H1 (cell line): ENCODE data around the gene WDR11. TPM values are rescaled to one million over a fixed set of nuclear protein-coding genes. Genes with fewer than 3 reads are reported as not detected.

ENCODE experiments used
- polyA plus RNA-seq, 7 experiments: library from polyadenylated mRNA; depleted of rRNA in 3 of 7; stranded (reverse) in 5 of 7; unstranded in 2 of 7; fragments of >200 nt in 5 of 7; fragments of 200-250 nt in 2 of 7; gene quantifications; 1 replicate in 5 of 7; 2 replicates in 1 of 7; 4 replicates in 1 of 7; pipeline versions ENCODE4 v1.2.1 to v1.2.3, GENCODE V29; 2011 to 2013; ENCODE audit warnings: missing spikeins in 2 of 7, mixed read lengths in 2 of 7
- total RNA-seq: library from RNA; stranded (reverse); fragmentation: NEBNext Ultra II Directional; extraction: Animal tissue kit (Norgen Biotek cat#: 25700); gene quantifications from 2 replicates; pipeline ENCODE4 v1.2.1, GENCODE V29; 2021
- TF ChIP-seq, protein P1 (sequence below): fragments of 300-600 bp; sonication (generic); IDR thresholded peaks from 2 replicates; pipeline ENCODE4 v1.7.1; 2012; ENCODE audit warnings: low read length, moderate library complexity, mild to moderate bottlenecking, inconsistent platforms; ENCODE audit not compliant: insufficient replicate concordance

WDR11 gene
- total and polyA plus RNA-seq, 2 of the 8 experiments (the other 6 are each of a cell fraction or from before 2014, with no cell fraction given) = 39.7 to 41.9 TPM

DNA sequence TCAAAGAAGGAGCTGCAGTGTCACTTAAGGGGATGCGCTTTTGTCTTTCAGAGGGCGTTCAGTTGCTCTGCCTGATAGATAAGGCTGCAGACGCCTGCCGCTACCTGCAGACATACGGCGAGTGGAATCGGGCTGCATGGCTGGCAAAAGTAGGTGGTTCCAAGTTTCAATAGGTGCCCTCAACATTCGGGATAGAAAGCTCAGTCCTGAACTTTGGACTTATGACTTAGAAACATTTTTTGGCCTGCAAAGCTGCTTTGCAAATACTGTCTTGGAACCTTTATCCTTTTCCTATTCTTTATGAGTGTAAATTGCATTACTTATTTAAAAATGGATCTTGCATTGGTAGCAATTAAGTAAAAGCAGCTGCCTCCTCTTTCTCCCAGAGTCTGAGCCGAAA is 54.1 kb downstream of the WDR11 start (continued):
- TF ChIP-seq, protein P1, sequence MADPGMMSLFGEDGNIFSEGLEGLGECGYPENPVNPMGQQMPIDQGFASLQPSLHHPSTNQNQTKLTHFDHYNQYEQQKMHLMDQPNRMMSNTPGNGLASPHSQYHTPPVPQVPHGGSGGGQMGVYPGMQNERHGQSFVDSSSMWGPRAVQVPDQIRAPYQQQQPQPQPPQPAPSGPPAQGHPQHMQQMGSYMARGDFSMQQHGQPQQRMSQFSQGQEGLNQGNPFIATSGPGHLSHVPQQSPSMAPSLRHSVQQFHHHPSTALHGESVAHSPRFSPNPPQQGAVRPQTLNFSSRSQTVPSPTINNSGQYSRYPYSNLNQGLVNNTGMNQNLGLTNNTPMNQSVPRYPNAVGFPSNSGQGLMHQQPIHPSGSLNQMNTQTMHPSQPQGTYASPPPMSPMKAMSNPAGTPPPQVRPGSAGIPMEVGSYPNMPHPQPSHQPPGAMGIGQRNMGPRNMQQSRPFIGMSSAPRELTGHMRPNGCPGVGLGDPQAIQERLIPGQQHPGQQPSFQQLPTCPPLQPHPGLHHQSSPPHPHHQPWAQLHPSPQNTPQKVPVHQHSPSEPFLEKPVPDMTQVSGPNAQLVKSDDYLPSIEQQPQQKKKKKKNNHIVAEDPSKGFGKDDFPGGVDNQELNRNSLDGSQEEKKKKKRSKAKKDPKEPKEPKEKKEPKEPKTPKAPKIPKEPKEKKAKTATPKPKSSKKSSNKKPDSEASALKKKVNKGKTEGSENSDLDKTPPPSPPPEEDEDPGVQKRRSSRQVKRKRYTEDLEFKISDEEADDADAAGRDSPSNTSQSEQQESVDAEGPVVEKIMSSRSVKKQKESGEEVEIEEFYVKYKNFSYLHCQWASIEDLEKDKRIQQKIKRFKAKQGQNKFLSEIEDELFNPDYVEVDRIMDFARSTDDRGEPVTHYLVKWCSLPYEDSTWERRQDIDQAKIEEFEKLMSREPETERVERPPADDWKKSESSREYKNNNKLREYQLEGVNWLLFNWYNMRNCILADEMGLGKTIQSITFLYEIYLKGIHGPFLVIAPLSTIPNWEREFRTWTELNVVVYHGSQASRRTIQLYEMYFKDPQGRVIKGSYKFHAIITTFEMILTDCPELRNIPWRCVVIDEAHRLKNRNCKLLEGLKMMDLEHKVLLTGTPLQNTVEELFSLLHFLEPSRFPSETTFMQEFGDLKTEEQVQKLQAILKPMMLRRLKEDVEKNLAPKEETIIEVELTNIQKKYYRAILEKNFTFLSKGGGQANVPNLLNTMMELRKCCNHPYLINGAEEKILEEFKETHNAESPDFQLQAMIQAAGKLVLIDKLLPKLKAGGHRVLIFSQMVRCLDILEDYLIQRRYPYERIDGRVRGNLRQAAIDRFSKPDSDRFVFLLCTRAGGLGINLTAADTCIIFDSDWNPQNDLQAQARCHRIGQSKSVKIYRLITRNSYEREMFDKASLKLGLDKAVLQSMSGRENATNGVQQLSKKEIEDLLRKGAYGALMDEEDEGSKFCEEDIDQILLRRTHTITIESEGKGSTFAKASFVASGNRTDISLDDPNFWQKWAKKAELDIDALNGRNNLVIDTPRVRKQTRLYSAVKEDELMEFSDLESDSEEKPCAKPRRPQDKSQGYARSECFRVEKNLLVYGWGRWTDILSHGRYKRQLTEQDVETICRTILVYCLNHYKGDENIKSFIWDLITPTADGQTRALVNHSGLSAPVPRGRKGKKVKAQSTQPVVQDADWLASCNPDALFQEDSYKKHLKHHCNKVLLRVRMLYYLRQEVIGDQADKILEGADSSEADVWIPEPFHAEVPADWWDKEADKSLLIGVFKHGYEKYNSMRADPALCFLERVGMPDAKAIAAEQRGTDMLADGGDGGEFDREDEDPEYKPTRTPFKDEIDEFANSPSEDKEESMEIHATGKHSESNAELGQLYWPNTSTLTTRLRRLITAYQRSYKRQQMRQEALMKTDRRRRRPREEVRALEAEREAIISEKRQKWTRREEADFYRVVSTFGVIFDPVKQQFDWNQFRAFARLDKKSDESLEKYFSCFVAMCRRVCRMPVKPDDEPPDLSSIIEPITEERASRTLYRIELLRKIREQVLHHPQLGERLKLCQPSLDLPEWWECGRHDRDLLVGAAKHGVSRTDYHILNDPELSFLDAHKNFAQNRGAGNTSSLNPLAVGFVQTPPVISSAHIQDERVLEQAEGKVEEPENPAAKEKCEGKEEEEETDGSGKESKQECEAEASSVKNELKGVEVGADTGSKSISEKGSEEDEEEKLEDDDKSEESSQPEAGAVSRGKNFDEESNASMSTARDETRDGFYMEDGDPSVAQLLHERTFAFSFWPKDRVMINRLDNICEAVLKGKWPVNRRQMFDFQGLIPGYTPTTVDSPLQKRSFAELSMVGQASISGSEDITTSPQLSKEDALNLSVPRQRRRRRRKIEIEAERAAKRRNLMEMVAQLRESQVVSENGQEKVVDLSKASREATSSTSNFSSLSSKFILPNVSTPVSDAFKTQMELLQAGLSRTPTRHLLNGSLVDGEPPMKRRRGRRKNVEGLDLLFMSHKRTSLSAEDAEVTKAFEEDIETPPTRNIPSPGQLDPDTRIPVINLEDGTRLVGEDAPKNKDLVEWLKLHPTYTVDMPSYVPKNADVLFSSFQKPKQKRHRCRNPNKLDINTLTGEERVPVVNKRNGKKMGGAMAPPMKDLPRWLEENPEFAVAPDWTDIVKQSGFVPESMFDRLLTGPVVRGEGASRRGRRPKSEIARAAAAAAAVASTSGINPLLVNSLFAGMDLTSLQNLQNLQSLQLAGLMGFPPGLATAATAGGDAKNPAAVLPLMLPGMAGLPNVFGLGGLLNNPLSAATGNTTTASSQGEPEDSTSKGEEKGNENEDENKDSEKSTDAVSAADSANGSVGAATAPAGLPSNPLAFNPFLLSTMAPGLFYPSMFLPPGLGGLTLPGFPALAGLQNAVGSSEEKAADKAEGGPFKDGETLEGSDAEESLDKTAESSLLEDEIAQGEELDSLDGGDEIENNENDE = no peak
